K562 (cell line): ENCODE results near the gene KIF12. TPM values are rescaled to one million over a fixed set of nuclear protein-coding genes. Genes with fewer than 3 reads are reported as not detected.
"Not testable (repeated sequence)": the region's sequence is repeated elsewhere in the genome, so short reads cannot be mapped to it uniquely, and the experiment has no call there.

ENCODE experiments used
- ATAC-seq: fragments of 200-7000 bp; cut with Tn5 transposase; 3 replicates; pipeline ENCODE4 v1.9.1; 2020; ENCODE audit warnings: moderate library complexity
- BruUV-seq: library from RNA; stranded (reverse); fragments of 400-500 nt; replicated peaks from 2 replicates; lab custom pipeline; 2021; lab: Mats Ljungman, UMichigan
- CTCF ChIA-PET: fragments of 300-600 bp; formaldehyde crosslinking; extraction: SDS; loops from one replicate; lab custom pipeline; 2021; ENCODE audit warnings: low intra/inter-chr PET ratio; lab: Yijun Ruan, JAX
- POLR2A ChIA-PET: fragments of 300-600, 350-650 bp; sonication (Branson Sonifier 250); formaldehyde crosslinking; extraction: SDS; loops from one replicate; lab custom pipeline; 2021; ENCODE audit warnings: antibody characterized with exemption, inconsistent platforms; lab: Yijun Ruan, JAX
- DNase-seq, 4 experiments: peaks; one replicate each; pipeline versions ENCODE4 v3.0.0 to v3.0.0-alpha.2; 2011 to 2018; ENCODE audit warnings: low spot score in 3 of 4, mixed read lengths in 3 of 4; ENCODE audit errors: extremely low read depth in 1 of 4
- FAIRE-seq: peaks from 2 replicates; lab custom pipeline; 2011; peaks lifted over from hg19 to GRCh38; lab: Jason Lieb, UNC
- H2AFZ ChIP-seq: 2 replicates; pipeline ENCODE4 v1.6.0; 2011; ENCODE audit warnings: low read depth, low read length, control low read depth, inconsistent platforms
- H3K27ac ChIP-seq: fragments of 200-600 bp; 3 replicates; pipeline ENCODE4 v1.8.0; 2011; ENCODE audit warnings: low read depth, mild to moderate bottlenecking, control low read depth, inconsistent platforms, low read length, moderate library complexity, mixed read lengths; ENCODE audit errors: extremely low read depth
- H3K27me3 ChIP-seq, 2 experiments: fragments of 300-600 bp in 1 of 2; 2 replicates in 1 of 2; 3 replicates in 1 of 2; pipeline versions ENCODE4 v1.6.0 to v1.8.0; 2011; ENCODE audit warnings: inconsistent platforms in 2 of 2, low read length in 2 of 2, mild to moderate bottlenecking in 1 of 2, mixed read lengths in 1 of 2, moderate library complexity in 1 of 2; ENCODE audit not compliant: control insufficient read depth in 2 of 2, insufficient read depth in 2 of 2
- H3K36me3 ChIP-seq: fragments of 300-600 bp; 3 replicates; pipeline ENCODE4 v1.8.0; 2011; ENCODE audit warnings: mild to moderate bottlenecking, low read length, inconsistent platforms; ENCODE audit not compliant: control insufficient read depth, insufficient read depth
- H3K4me1 ChIP-seq, 2 experiments: fragments of 200-600 bp in 1 of 2; replicated peaks in 1 of 2; 2 replicates in 1 of 2; 3 replicates in 1 of 2; pipeline versions ENCODE4 v1.5.1 to v1.8.0; 2011; ENCODE audit warnings: inconsistent platforms in 2 of 2, low read length in 2 of 2, mild to moderate bottlenecking in 1 of 2, mixed read lengths in 1 of 2, moderate library complexity in 1 of 2; ENCODE audit not compliant: control insufficient read depth in 2 of 2, insufficient read depth in 2 of 2
- H3K4me2 ChIP-seq: 2 replicates; pipeline ENCODE4 v1.6.1; 2011; ENCODE audit warnings: low read length, control low read depth, inconsistent platforms, mixed read lengths; ENCODE audit not compliant: insufficient read depth
- H3K4me3 ChIP-seq: fragments of 200-600 bp; sonication (generic), shearing (Covaris generic); 2 replicates; pipeline ENCODE4 v1.5.1; 2016; ENCODE audit warnings: control low read depth, inconsistent platforms
- H3K79me2 ChIP-seq: fragments of 200-600 bp; 3 replicates; pipeline ENCODE4 v1.8.0; 2011; ENCODE audit warnings: low read length, inconsistent platforms; ENCODE audit not compliant: control insufficient read depth, insufficient read depth
- H3K9ac ChIP-seq, 2 experiments: 2 replicates each; pipeline versions ENCODE4 v1.6.0 to v1.6.1; 2011; ENCODE audit warnings: low read depth in 2 of 2, low read length in 2 of 2, control low read depth in 1 of 2, inconsistent platforms in 1 of 2, mild to moderate bottlenecking in 1 of 2, mixed read lengths in 1 of 2; ENCODE audit not compliant: insufficient read depth in 1 of 2
- H3K9me1 ChIP-seq: one replicate; pipeline ENCODE4 v1.6.0; 2011; ENCODE audit warnings: inconsistent platforms, mild to moderate bottlenecking, low read length, moderate library complexity; ENCODE audit not compliant: control insufficient read depth, insufficient read depth
- H3K9me3 ChIP-seq: replicated peaks from 2 replicates; pipeline ENCODE4 v1.5.1; 2011; ENCODE audit warnings: low read depth, low read length, inconsistent platforms; ENCODE audit not compliant: control insufficient read depth, insufficient read depth
- H4K20me1 ChIP-seq: replicated peaks from 2 replicates; pipeline ENCODE4 v1.6.1; 2011; ENCODE audit warnings: low read length, inconsistent platforms, mixed read lengths; ENCODE audit not compliant: control insufficient read depth, insufficient read depth
- AFF1 ChIP-seq, 2 experiments: fragments of 450-650 bp; IDR thresholded peaks; 2 replicates each; pipeline ENCODE4 v1.6.1; 2018; ENCODE audit warnings: mild to moderate bottlenecking in 2 of 2, low read depth in 1 of 2; ENCODE audit not compliant: partially characterized antibody in 2 of 2
- CREBBP ChIP-seq: IDR thresholded peaks from one replicate; pipeline ENCODE4 v1.6.1; 2012; ENCODE audit warnings: low read depth, mild to moderate bottlenecking, control low read depth, inconsistent platforms, low read length
- ELK1 ChIP-seq: sonication (generic); formaldehyde crosslinking; IDR thresholded peaks from 2 replicates; pipeline ENCODE4 v1.8.1; 2022; ENCODE audit warnings: missing genetic modification reagents
- EZH2 ChIP-seq: IDR thresholded peaks from 2 replicates; pipeline ENCODE4 v1.6.1; 2012; ENCODE audit warnings: low read depth, mild to moderate bottlenecking, inconsistent platforms, low read length, borderline replicate concordance
- ILK ChIP-seq: fragments of 450-650 bp; IDR thresholded peaks from 2 replicates; pipeline ENCODE4 v1.6.1; 2016; ENCODE audit warnings: missing genetic modification characterization, low read depth, mild to moderate bottlenecking, missing compliant biosample characterization, moderate library complexity, borderline replicate concordance
- WGBS: fragments of 100-300 bp; shearing (Covaris generic); methylation state at CpG from one replicate; pipeline ENCODE4 v1.1.6; 2016; ENCODE audit warnings: low coverage, mixed read lengths; ENCODE audit not compliant: insufficient coverage; ENCODE audit errors: missing lambda C conversion rate; 5-methylcytosine and 5-hydroxymethylcytosine counted together
- in situ Hi-C: fragments of 300-500 bp; cut with MboI; formaldehyde crosslinking; loops from 4 replicates; pipeline ENCODE4 v1.15.0; 2018; ENCODE audit warnings: inconsistent platforms, mixed read lengths
- intact Hi-C: fragments of 100-400 bp; cut with micrococcal nuclease; formaldehyde crosslinking; loops from 2 replicates; pipeline ENCODE4 v1.14.2; 2022
- polyA plus RNA-seq, 8 experiments: library from polyadenylated mRNA; depleted of rRNA in 4 of 8; stranded (reverse) in 5 of 8; unstranded in 3 of 8; fragments of >200 nt; fragmentation: Nextera tagmentation in 2 of 8; fragmentation: Illumina TruSeq in 1 of 8; extraction: Ambion mirVana in 2 of 8; extraction: Trizol in 1 of 8; gene quantifications; 2 replicates each; pipeline versions ENCODE4 v1.2.1 to v1.2.3, GENCODE V29; 2011 to 2014; ENCODE audit warnings: inconsistent platforms in 1 of 8, missing spikeins in 1 of 8
- total RNA-seq, 7 experiments: library from RNA; depleted of rRNA in 6 of 7; stranded (reverse); fragments of >200 nt in 6 of 7; fragmentation: Illumina TruSeq in 2 of 7; extraction: Trizol in 2 of 7; gene quantifications; 2 replicates each; pipeline versions ENCODE4 v1.2.1 to v1.2.3, GENCODE V29; 2011 to 2021; ENCODE audit warnings: low replicate concordance in 1 of 7
- TF ChIP-seq, protein P1 (sequence below): sonication (generic); formaldehyde crosslinking; IDR thresholded peaks from 2 replicates; pipeline ENCODE4 v1.8.0; 2022; ENCODE audit warnings: mild to moderate bottlenecking, missing genetic modification reagents, borderline replicate concordance

KIF12 gene
- total and polyA plus RNA-seq, 9 of the 15 experiments (the other 6 are each of a cell fraction or from before 2014, with no cell fraction given), result not detected

GRCh38 chr9:114130141-114130540, 31.0 kb upstream of the KIF12 start (continued):
- TF ChIP-seq AFF1 (IDR thresholded peaks at IDR 0.05; ENCODE audit: low read depth in 1 of 2, partially characterized antibody in 2 of 2), result no peak
- no peak for TF ChIP-seq EZH2
- TF ChIP-seq ILK (tag), result no peak
- no peak for TF ChIP-seq ELK1 (CRISPR knock-in tag)
- TF ChIP-seq CREBBP, result no peak
- TF ChIP-seq, protein P1, sequence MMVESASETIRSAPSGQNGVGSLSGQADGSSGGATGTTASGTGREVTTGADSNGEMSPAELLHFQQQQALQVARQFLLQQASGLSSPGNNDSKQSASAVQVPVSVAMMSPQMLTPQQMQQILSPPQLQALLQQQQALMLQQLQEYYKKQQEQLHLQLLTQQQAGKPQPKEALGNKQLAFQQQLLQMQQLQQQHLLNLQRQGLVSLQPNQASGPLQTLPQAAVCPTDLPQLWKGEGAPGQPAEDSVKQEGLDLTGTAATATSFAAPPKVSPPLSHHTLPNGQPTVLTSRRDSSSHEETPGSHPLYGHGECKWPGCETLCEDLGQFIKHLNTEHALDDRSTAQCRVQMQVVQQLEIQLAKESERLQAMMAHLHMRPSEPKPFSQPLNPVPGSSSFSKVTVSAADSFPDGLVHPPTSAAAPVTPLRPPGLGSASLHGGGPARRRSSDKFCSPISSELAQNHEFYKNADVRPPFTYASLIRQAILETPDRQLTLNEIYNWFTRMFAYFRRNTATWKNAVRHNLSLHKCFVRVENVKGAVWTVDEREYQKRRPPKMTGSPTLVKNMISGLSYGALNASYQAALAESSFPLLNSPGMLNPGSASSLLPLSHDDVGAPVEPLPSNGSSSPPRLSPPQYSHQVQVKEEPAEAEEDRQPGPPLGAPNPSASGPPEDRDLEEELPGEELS (CRISPR knock-in tag), result no peak
- TF ChIP-seq, all 486 proteins: peak for 0

- ATAC-seq, BruUV-seq, H3K79me2 ChIP-seq, H3K9me1 ChIP-seq, H3K4me2 ChIP-seq, H4K20me1 ChIP-seq, H3K36me3 ChIP-seq, H3K27ac ChIP-seq, H3K9ac ChIP-seq, FAIRE-seq, H3K4me1 ChIP-seq, CTCF ChIA-PET, DNase-seq, H3K9me3 ChIP-seq, intact Hi-C loops, in situ Hi-C loops, H2AFZ ChIP-seq, H3K4me3 ChIP-seq: not testable (repeated sequence)
- WGBS, result 0% methylated on average over 3 of the region's 3 CpGs
- POLR2A ChIA-PET, result interaction anchor here (0.7 to 1.6 kb wide), 2 partner anchors 12 to 108 kb away, joined by 3 to 4 read pairs; no protein-coding TSS in a partner anchor
- peaks cover 3 to 27% of the 10 kb centered on the region in 2 experiments; a peak in 4 of 5 replicates for H3K27me3 ChIP-seq
Measured at GRCh38 chr9:114128759-114129158, 29.7 kb upstream of the KIF12 start.
